GM19468 (cell line): ENCODE measurements around the gene PRKAG2.
A peak's percentile ranks its signal among the peaks of the same experiment; 100 is the strongest.

Experiments
- ATAC-seq: cut with Tn5 transposase; IDR thresholded peaks from one replicate; pipeline ENCODE4 v1.9.1; 2021; ENCODE audit warnings: mild to moderate bottlenecking, moderate library complexity, moderate number of reproducible peaks; ENCODE audit not compliant: unreplicated experiment; ENCODE audit errors: extremely low read depth

The PRKAG2 gene

GRCh38 chr7:151650161-151650560 is 226.8 kb downstream of the PRKAG2 start:
- ATAC-seq = no peak

GRCh38 chr7:151648429-151648828 is 228.5 kb downstream of the PRKAG2 start:
- no peak for ATAC-seq

GRCh38 chr7:151647874-151648273 is 229.0 kb downstream of the PRKAG2 start:
- no peak for ATAC-seq

- ATAC-seq = no peak
Measured at GRCh38 chr7:151647006-151647405, 229.9 kb downstream of the PRKAG2 start.

GRCh38 chr7:151645311-151645710 is 231.6 kb downstream of the PRKAG2 start:
- no peak for ATAC-seq

- no peak for ATAC-seq
Measured at GRCh38 chr7:151644554-151644953, 232.4 kb downstream of the PRKAG2 start.

- no peak for ATAC-seq
Measured at GRCh38 chr7:151642746-151643145, 234.2 kb downstream of the PRKAG2 start.

- ATAC-seq = no peak
Measured at GRCh38 chr7:151641587-151641986, 235.3 kb downstream of the PRKAG2 start.

- no peak for ATAC-seq
Measured at GRCh38 chr7:151637781-151638261, 239.1 kb downstream of the PRKAG2 start.

GRCh38 chr7:151634643-151635042 is 242.3 kb downstream of the PRKAG2 start:
- ATAC-seq = no peak

- ATAC-seq = no peak
Measured at GRCh38 chr7:151633516-151633812, 243.5 kb downstream of the PRKAG2 start.

- ATAC-seq = peak; percentile 49
Measured at GRCh38 chr7:151632750-151633515, 244.0 kb downstream of the PRKAG2 start.

GRCh38 chr7:151631953-151632749 is 244.8 kb downstream of the PRKAG2 start:
- peak; percentile 80 for ATAC-seq

- ATAC-seq = no peak
Measured at GRCh38 chr7:151631570-151631952, 245.4 kb downstream of the PRKAG2 start.

GRCh38 chr7:151630851-151631569 is 245.9 kb downstream of the PRKAG2 start:
- ATAC-seq = no peak

GRCh38 chr7:151630358-151630757 is 246.6 kb downstream of the PRKAG2 start:
- ATAC-seq = no peak

GRCh38 chr7:151629713-151630272 is 247.1 kb downstream of the PRKAG2 start:
- no peak for ATAC-seq

- no peak for ATAC-seq
Measured at GRCh38 chr7:151628846-151629604, 247.9 kb downstream of the PRKAG2 start.

- no peak for ATAC-seq
Measured at GRCh38 chr7:151626422-151627115, 250.3 kb downstream of the PRKAG2 start.
